ENCODE data around the gene RNF157. TPM values are rescaled to one million over a fixed set of nuclear protein-coding genes. Genes with fewer than 3 reads are reported as not detected.

The RNF157 gene
- total and polyA plus RNA-seq, 2 of the 13 experiments (the other 11 are each of a cell fraction or from before 2014, with no cell fraction given) = 0.44 to 1.5 TPM

- TF ChIP-seq ZBTB33 (CRISPR knock-in tag; IDR thresholded peaks at IDR 0.05) (peak; percentile 93), LCORL (IDR thresholded peaks at IDR 0.05) (no peak), LCORL (CRISPR knock-in tag; IDR thresholded peaks at IDR 0.05) (no peak), HNF1B (CRISPR knock-in tag; IDR thresholded peaks at IDR 0.05) (no peak), TAF1 (CRISPR knock-in tag; IDR thresholded peaks at IDR 0.05) (no peak), SYNCRIP (IDR thresholded peaks at IDR 0.05; ENCODE audit: insufficient read depth, low read depth, low read length) (no peak), BCLAF1 (IDR thresholded peaks at IDR 0.05) (no peak), KLF15 (CRISPR knock-in tag; IDR thresholded peaks at IDR 0.05; ENCODE audit: borderline replicate concordance) (no peak), ZSCAN29 (CRISPR knock-in tag; conservative IDR thresholded peaks at IDR 0.05) (no peak), SP140L (CRISPR knock-in tag; IDR thresholded peaks at IDR 0.05; ENCODE audit: borderline replicate concordance) (no peak), FOXM1 (CRISPR knock-in tag; IDR thresholded peaks at IDR 0.05) (0 out of 2 replicates have a peak, but pooled peaks have one; percentile 17), ZNF841 (CRISPR knock-in tag; IDR thresholded peaks at IDR 0.05; ENCODE audit: borderline replicate concordance) (no peak), ZNF510 (CRISPR knock-in tag; IDR thresholded peaks at IDR 0.05; ENCODE audit: low read depth) (no peak), TEAD3 (CRISPR knock-in tag; optimal IDR thresholded peaks at IDR 0.05; ENCODE audit: borderline replicate concordance) (no peak), MBNL3 (CRISPR knock-in tag; conservative IDR thresholded peaks at IDR 0.05) (no peak), ZFY (CRISPR knock-in tag; IDR thresholded peaks at IDR 0.05) (no peak), TARDBP (CRISPR knock-in tag; IDR thresholded peaks at IDR 0.05) (no peak), SUZ12 (IDR thresholded peaks at IDR 0.05; ENCODE audit: low read depth, low read length) (no peak), KAT2B (IDR thresholded peaks at IDR 0.05; ENCODE audit: borderline replicate concordance, low read depth, low read length) (no peak), GATAD2A (CRISPR knock-in tag; IDR thresholded peaks at IDR 0.05) (no peak), ZBTB3 (CRISPR knock-in tag; IDR thresholded peaks at IDR 0.05; ENCODE audit: borderline replicate concordance, low read depth) (no peak), ZBTB20 (CRISPR knock-in tag; IDR thresholded peaks at IDR 0.05; ENCODE audit: borderline replicate concordance, low read depth) (no peak)
- TF ChIP-seq, protein P1, sequence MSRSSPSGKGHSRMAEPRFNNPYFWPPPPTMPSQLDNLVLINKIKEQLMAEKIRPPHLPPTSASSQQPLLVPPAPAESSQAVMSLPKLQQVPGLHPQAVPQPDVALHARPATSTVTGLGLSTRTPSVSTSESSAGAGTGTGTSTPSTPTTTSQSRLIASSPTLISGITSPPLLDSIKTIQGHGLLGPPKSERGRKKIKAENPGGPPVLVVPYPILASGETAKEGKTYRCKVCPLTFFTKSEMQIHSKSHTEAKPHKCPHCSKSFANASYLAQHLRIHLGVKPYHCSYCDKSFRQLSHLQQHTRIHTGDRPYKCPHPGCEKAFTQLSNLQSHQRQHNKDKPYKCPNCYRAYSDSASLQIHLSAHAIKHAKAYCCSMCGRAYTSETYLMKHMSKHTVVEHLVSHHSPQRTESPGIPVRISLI (CRISPR knock-in tag; IDR thresholded peaks at IDR 0.05; ENCODE audit: borderline replicate concordance) = no peak
Observed at GRCh38 chr17:76137351-76138233, 102.7 kb downstream of the RNF157 start (continued).
